Trophoblast cell (in vitro differentiated cells and primary cell): ENCODE results near the gene FOXR1.

Source experiments
- DNase-seq, 2 donors: peaks; one replicate each; pipeline ENCODE4 v3.0.0-alpha.2; 2016
- H2AFZ ChIP-seq: 2 replicates; pipeline ENCODE4 v1.6.1; 2013; ENCODE audit warnings: low read length, moderate library complexity, mild to moderate bottlenecking; ENCODE audit not compliant: insufficient read depth, poor library complexity
- H2AK5ac ChIP-seq: 2 replicates; pipeline ENCODE4 v1.6.1; 2013; ENCODE audit warnings: mild to moderate bottlenecking, low read length
- H2BK120ac ChIP-seq: 2 replicates; pipeline ENCODE4 v1.6.1; 2013; ENCODE audit warnings: low read length, mild to moderate bottlenecking, moderate library complexity; ENCODE audit not compliant: insufficient read depth, poor library complexity
- H2BK12ac ChIP-seq: 2 replicates; pipeline ENCODE4 v1.6.1; 2013; ENCODE audit warnings: mild to moderate bottlenecking, low read length, moderate library complexity
- H2BK5ac ChIP-seq: 2 replicates; pipeline ENCODE4 v1.6.1; 2013; ENCODE audit warnings: low read length, low read depth, moderate library complexity, mild to moderate bottlenecking; ENCODE audit not compliant: poor library complexity
- H3K14ac ChIP-seq: 2 replicates; pipeline ENCODE4 v1.6.1; 2013; ENCODE audit warnings: mild to moderate bottlenecking, low read length
- H3K18ac ChIP-seq: 2 replicates; pipeline ENCODE4 v1.6.1; 2013; ENCODE audit warnings: mild to moderate bottlenecking, low read length
- H3K23ac ChIP-seq: 2 replicates; pipeline ENCODE4 v1.6.1; 2013; ENCODE audit warnings: low read length
- H3K27ac ChIP-seq: 2 replicates; pipeline ENCODE4 v1.5.1; 2013; ENCODE audit warnings: low read depth, mild to moderate bottlenecking, inconsistent platforms, low read length, moderate library complexity
- H3K27me3 ChIP-seq: 2 replicates; pipeline ENCODE4 v1.6.1; 2013; ENCODE audit warnings: inconsistent platforms, mild to moderate bottlenecking, low read length, moderate library complexity; ENCODE audit not compliant: insufficient read depth
- H3K36me3 ChIP-seq, 2 experiments: 1 replicate in 1 of 2; 2 replicates in 1 of 2; pipeline ENCODE4 v1.6.1; 2013; ENCODE audit warnings: low read length in 2 of 2, mild to moderate bottlenecking in 2 of 2, moderate library complexity in 1 of 2; ENCODE audit not compliant: insufficient read depth in 2 of 2, control insufficient read depth in 1 of 2
- H3K4ac ChIP-seq: 2 replicates; pipeline ENCODE4 v1.6.1; 2013; ENCODE audit warnings: low read depth, mild to moderate bottlenecking, low read length, moderate library complexity
- H3K4me1 ChIP-seq, 2 experiments: 1 replicate in 1 of 2; 2 replicates in 1 of 2; pipeline ENCODE4 v1.6.1; 2013; ENCODE audit warnings: low read length in 2 of 2, mild to moderate bottlenecking in 2 of 2, moderate library complexity in 1 of 2; ENCODE audit not compliant: insufficient read depth in 2 of 2, control insufficient read depth in 1 of 2
- H3K4me2 ChIP-seq: 2 replicates; pipeline ENCODE4 v1.6.1; 2013; ENCODE audit warnings: inconsistent platforms, mild to moderate bottlenecking, low read length, moderate library complexity
- H3K4me3 ChIP-seq: 2 replicates; pipeline ENCODE4 v1.5.1; 2013; ENCODE audit warnings: mild to moderate bottlenecking, low read depth, low read length, inconsistent platforms
- H3K79me1 ChIP-seq: one replicate; pipeline ENCODE4 v1.6.1; 2013; ENCODE audit warnings: low read length
- H3K79me2 ChIP-seq: 2 replicates; pipeline ENCODE4 v1.6.1; 2013; ENCODE audit warnings: low read length, mild to moderate bottlenecking; ENCODE audit not compliant: control insufficient read depth, insufficient read depth, poor library complexity
- H3K9ac ChIP-seq: 2 replicates; pipeline ENCODE4 v1.6.1; 2013; ENCODE audit warnings: mild to moderate bottlenecking, low read length
- H3K9me3 ChIP-seq: 2 replicates; pipeline ENCODE4 v1.6.1; 2013; ENCODE audit warnings: low read depth, mild to moderate bottlenecking, control low read depth, inconsistent platforms, low read length; ENCODE audit not compliant: insufficient read depth
- H4K12ac ChIP-seq: 2 replicates; pipeline ENCODE4 v1.6.1; 2013; ENCODE audit warnings: low read depth, mild to moderate bottlenecking, low read length, moderate library complexity
- H4K8ac ChIP-seq: 2 replicates; pipeline ENCODE4 v1.6.1; 2013; ENCODE audit warnings: low read depth, mild to moderate bottlenecking, low read length, moderate library complexity
- H4K91ac ChIP-seq: one replicate; pipeline ENCODE4 v1.6.1; 2013; ENCODE audit warnings: low read depth, mild to moderate bottlenecking, low read length, moderate library complexity
- WGBS: extraction: QIAGEN DNeasy Blood & Tissue Kit; methylation state at CpG from one replicate; pipeline ENCODE4 v1.1.7; 2013; ENCODE audit warnings: missing lambda C conversion rate; ENCODE audit not compliant: insufficient read length, insufficient coverage; ENCODE audit errors: extremely low coverage; 5-methylcytosine and 5-hydroxymethylcytosine counted together

Gene FOXR1

GRCh38 chr11:119021631-119022030, 50.1 kb downstream of the FOXR1 start:
- no peaks in the 10 kb centered on the region for H3K9me3 ChIP-seq
- H2BK120ac ChIP-seq = no peak overlapping the region
- H4K12ac ChIP-seq = no peak overlapping the region
- peaks cover 27 to 30% of the 10 kb centered on the region in 2 experiments for H3K36me3 ChIP-seq
- H2BK12ac ChIP-seq = no peak overlapping the region
- H4K8ac ChIP-seq = no peak overlapping the region
- no peak overlapping the region for H3K14ac ChIP-seq
- no peak overlapping the region for H3K9ac ChIP-seq
- DNase-seq = no peak
- H3K23ac ChIP-seq = no peak overlapping the region
- H2AFZ ChIP-seq = no peak overlapping the region
- no peak overlapping the region for H3K4me2 ChIP-seq
- H2BK5ac ChIP-seq = no peak overlapping the region
- no peak overlapping the region for H3K18ac ChIP-seq
- no peak overlapping the region for H2AK5ac ChIP-seq
- peaks cover 11% of the 10 kb centered on the region for H3K79me2 ChIP-seq
- peaks cover 18 to 29% of the 10 kb centered on the region in 2 experiments for H3K4me1 ChIP-seq
- H3K27ac ChIP-seq = no peak overlapping the region
- H4K91ac ChIP-seq = no peak overlapping the region
- H3K4me3 ChIP-seq = no peak overlapping the region
- peaks cover 9% of the 10 kb centered on the region for H3K79me1 ChIP-seq
- no CpG with 5 or more reads among the region's 5 CpGs for WGBS
- H3K27me3 ChIP-seq = no peaks in the 10 kb centered on the region
- no peak overlapping the region for H3K4ac ChIP-seq

GRCh38 chr11:119023741-119024140, 52.2 kb downstream of the FOXR1 start:
- Histone ChIP-seq H3K9ac (no peak overlapping the region), H2AK5ac (no peak overlapping the region), H3K4me3 (no peak overlapping the region), H3K18ac (no peak overlapping the region), H3K27me3 (no peaks in the 10 kb centered on the region), H3K9me3 (peaks cover 2% of the 10 kb centered on the region), H3K79me1 (peaks cover 2% of the 10 kb centered on the region), H2AFZ (no peak overlapping the region), H3K4ac (no peak overlapping the region), H3K27ac (peak overlapping the region; percentile 15), H3K23ac (no peak overlapping the region), H4K12ac (no peak overlapping the region), H3K36me3 (peaks cover 34 to 46% of the 10 kb centered on the region in 2 experiments), H2BK5ac (no peak overlapping the region), H3K79me2 (peaks cover under 1% of the 10 kb centered on the region), H3K4me1 (peaks cover 22 to 37% of the 10 kb centered on the region in 2 experiments), H3K4me2 (no peak overlapping the region), H2BK120ac (no peak overlapping the region), H2BK12ac (no peak overlapping the region), H4K91ac (no peak overlapping the region), H4K8ac (no peak overlapping the region), H3K14ac (no peak overlapping the region)
- no peak for DNase-seq

- DNase-seq = peak in 1 of 2 donors; percentile 42
- Histone ChIP-seq H3K9ac (no peak overlapping the region), H4K12ac (no peak overlapping the region)
These were observed 53.0 kb downstream of the FOXR1 start for GRCh38 chr11:119024430-119025098.

GRCh38 chr11:119025099-119025473, 53.5 kb downstream of the FOXR1 start:
- WGBS = no CpG with 5 or more reads among the region's 5 CpGs

More at GRCh38 chr11:119024430-119025098, 53.0 kb downstream of the FOXR1 start:
- H3K14ac ChIP-seq = no peak overlapping the region
- H3K27ac ChIP-seq = peak overlapping the region; percentile 60
- no peaks in the 10 kb centered on the region for H3K27me3 ChIP-seq
- peaks cover 30 to 43% of the 10 kb centered on the region in 2 experiments for H3K4me1 ChIP-seq
- H2BK5ac ChIP-seq = no peak overlapping the region
- H4K91ac ChIP-seq = no peak overlapping the region
- no peak overlapping the region for H3K4me2 ChIP-seq
- H2BK120ac ChIP-seq = no peak overlapping the region
- peak overlapping the region; percentile 11 for H3K4me3 ChIP-seq
- H2AFZ ChIP-seq = no peak overlapping the region
- H2BK12ac ChIP-seq = no peak overlapping the region
- H3K18ac ChIP-seq = no peak overlapping the region
- H4K8ac ChIP-seq = no peak overlapping the region
- H2AK5ac ChIP-seq = no peak overlapping the region
- peaks cover 1% of the 10 kb centered on the region for H3K79me1 ChIP-seq
- no CpG with 5 or more reads among the region's 15 CpGs for WGBS
- peaks cover 34 to 47% of the 10 kb centered on the region in 2 experiments for H3K36me3 ChIP-seq
- peaks cover 2% of the 10 kb centered on the region for H3K9me3 ChIP-seq
- H3K79me2 ChIP-seq = peaks cover 2% of the 10 kb centered on the region
- no peak overlapping the region for H3K23ac ChIP-seq
- H3K4ac ChIP-seq = no peak overlapping the region

More at GRCh38 chr11:119025099-119025473, 53.5 kb downstream of the FOXR1 start:
- H3K23ac ChIP-seq = no peak overlapping the region
- H3K9ac ChIP-seq = no peak overlapping the region
- H3K79me1 ChIP-seq = peaks cover 1% of the 10 kb centered on the region
- no peak overlapping the region for H3K18ac ChIP-seq
- H4K8ac ChIP-seq = no peak overlapping the region
- H4K91ac ChIP-seq = no peak overlapping the region
- H2BK5ac ChIP-seq = peak overlapping the region; percentile 34
- H3K4me1 ChIP-seq = peaks cover 32 to 45% of the 10 kb centered on the region in 2 experiments
- peak overlapping the region; percentile 23 for H2BK12ac ChIP-seq
- H2AK5ac ChIP-seq = no peak overlapping the region
- peak overlapping the region; percentile 20 for H2BK120ac ChIP-seq
- peaks cover 2% of the 10 kb centered on the region for H3K9me3 ChIP-seq
- H2AFZ ChIP-seq = no peak overlapping the region
- no peak for DNase-seq
- H3K4ac ChIP-seq = no peak overlapping the region
- peak overlapping the region; percentile 60 for H3K27ac ChIP-seq
- H4K12ac ChIP-seq = no peak overlapping the region
- H3K27me3 ChIP-seq = no peaks in the 10 kb centered on the region
- peak overlapping the region; percentile 11 for H3K4me3 ChIP-seq
- peaks cover 6% of the 10 kb centered on the region for H3K79me2 ChIP-seq
- no peak overlapping the region for H3K4me2 ChIP-seq
- H3K36me3 ChIP-seq = peaks cover 34 to 47% of the 10 kb centered on the region in 2 experiments
- H3K14ac ChIP-seq = no peak overlapping the region
